ENCODE data around the gene BACE2.

BACE2 gene

DNA sequence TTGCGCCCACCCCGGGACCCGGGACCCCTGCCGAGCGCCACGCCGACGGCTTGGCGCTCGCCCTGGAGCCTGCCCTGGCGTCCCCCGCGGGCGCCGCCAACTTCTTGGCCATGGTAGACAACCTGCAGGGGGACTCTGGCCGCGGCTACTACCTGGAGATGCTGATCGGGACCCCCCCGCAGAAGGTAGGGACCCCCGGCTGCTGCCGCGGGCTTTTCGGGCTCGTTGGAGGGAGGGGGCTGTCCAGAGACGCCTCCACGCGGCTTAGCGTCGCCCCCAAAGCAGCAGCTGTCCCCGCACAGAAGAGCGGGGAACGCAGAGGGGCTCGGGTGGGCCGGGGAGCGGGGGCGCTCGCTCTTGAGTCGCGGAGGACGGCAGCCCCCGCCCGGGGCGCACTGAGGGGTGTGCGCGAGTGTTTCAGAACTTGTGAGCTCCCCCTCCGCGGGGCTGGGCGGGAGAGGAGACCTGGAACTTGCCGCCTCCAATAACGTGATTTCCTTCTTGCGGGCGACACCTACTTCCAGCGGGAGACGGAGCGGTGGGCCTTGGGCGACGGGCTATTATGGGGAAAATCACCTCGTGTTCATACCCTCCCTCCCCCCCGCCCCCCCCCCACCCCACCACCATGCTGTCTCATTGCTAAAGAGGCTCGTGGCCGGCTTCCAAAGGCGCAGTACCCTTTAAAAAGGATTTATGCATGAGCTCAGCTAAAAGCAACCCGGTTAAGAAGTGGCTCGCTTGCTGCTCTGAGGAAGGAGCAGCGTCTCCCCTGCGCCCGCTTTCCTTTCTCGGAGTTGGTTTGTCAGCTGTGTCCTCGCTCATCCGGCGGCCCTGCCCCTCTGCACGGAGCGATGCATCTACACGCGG is 664 bp downstream of the BACE2 start:
- no peaks in the 10 kb centered on the region for H3K36me3 Mint-ChIP-seq (ENCODE audit: low read depth)
- peaks cover 27% of the 10 kb centered on the region for H3K4me1 Mint-ChIP-seq
- peak overlapping the region in 2 of 3 experiments; percentile 77 to 83 for H3K27ac Mint-ChIP-seq
- H3K9me3 Mint-ChIP-seq: no peaks in the 10 kb centered on the region
- H3K27me3 Mint-ChIP-seq (ENCODE audit: low read depth): peaks cover 16% of the 10 kb centered on the region
- no peak for TF ChIP-seq CTCF (IDR thresholded peaks at IDR 0.05; ENCODE audit: unreplicated experiment in 3 of 3)
- peak overlapping the region; percentile 89 to 96 (median 92) for H3K4me3 Mint-ChIP-seq

DNA sequence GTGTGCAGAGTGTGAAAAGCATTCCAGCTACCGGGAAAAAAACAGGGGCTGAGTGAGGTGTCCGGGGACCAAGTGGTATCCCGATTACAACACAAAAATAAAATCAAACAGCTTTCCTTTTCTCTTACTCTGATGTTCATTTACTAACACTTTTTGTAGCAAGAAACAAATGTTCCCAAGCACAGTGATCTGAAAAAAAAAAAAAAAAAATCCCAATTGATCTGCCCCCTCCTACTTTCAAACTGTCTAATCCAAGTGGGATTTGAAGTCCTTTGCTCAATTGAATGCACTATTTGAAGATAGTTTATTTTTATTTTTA is 1.3 kb downstream of the BACE2 start:
- no peaks in the 10 kb centered on the region for H3K36me3 Mint-ChIP-seq (ENCODE audit: low read depth)
- peaks cover 16% of the 10 kb centered on the region for H3K27me3 Mint-ChIP-seq (ENCODE audit: low read depth)
- TF ChIP-seq CTCF (IDR thresholded peaks at IDR 0.05; ENCODE audit: unreplicated experiment in 3 of 3): no peak
- peak overlapping the region; percentile 89 to 96 (median 92) for H3K4me3 Mint-ChIP-seq
- H3K27ac Mint-ChIP-seq: peak overlapping the region in 2 of 3 experiments; percentile 77 to 83
- no peaks in the 10 kb centered on the region for H3K9me3 Mint-ChIP-seq
- peaks cover 27% of the 10 kb centered on the region for H3K4me1 Mint-ChIP-seq

- H3K27me3 Mint-ChIP-seq (ENCODE audit: low read depth): peaks cover 16% of the 10 kb centered on the region
- no peak for TF ChIP-seq CTCF (IDR thresholded peaks at IDR 0.05; ENCODE audit: unreplicated experiment in 3 of 3)
- peak overlapping the region in 1 of 3 experiments; percentile 83 for H3K27ac Mint-ChIP-seq
- H3K4me1 Mint-ChIP-seq: peaks cover 27% of the 10 kb centered on the region
- H3K4me3 Mint-ChIP-seq: peak overlapping the region; percentile 89 to 96 (median 92)
- H3K36me3 Mint-ChIP-seq (ENCODE audit: low read depth): no peaks in the 10 kb centered on the region
- H3K9me3 Mint-ChIP-seq: no peaks in the 10 kb centered on the region
Measured at GRCh38 chr21:41169701-41170100, 1.7 kb downstream of the BACE2 start.

DNA sequence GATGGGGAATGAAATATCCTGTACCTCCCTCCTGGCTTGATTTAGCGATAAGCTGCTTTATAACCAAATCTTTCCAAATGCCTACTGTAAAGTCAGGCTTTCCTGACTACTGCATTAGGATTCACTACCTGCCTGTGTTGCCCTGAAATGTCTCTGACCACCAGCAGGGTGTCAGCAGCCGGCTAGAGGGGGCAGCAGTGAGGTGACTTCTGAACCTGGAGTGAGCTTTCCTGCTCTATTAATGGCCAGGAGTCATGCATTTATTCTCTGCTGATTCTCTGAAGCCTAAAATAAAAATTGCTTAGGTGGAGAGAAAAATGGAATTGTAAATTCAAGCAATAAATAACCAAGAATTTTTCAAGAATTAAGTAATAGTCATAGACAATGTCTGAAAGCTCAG is 2.5 kb downstream of the BACE2 start:
- peak overlapping the region in 1 of 3 experiments; percentile 75 for H3K27ac Mint-ChIP-seq
- no peaks in the 10 kb centered on the region for H3K9me3 Mint-ChIP-seq
- peak overlapping the region; percentile 71 to 82 (median 76) for H3K4me3 Mint-ChIP-seq
- peak; percentile 40 to 56 (median 54) for TF ChIP-seq CTCF (IDR thresholded peaks at IDR 0.05; ENCODE audit: unreplicated experiment in 3 of 3)
- peaks cover 16% of the 10 kb centered on the region for H3K27me3 Mint-ChIP-seq (ENCODE audit: low read depth)
- no peaks in the 10 kb centered on the region for H3K36me3 Mint-ChIP-seq (ENCODE audit: low read depth)
- H3K4me1 Mint-ChIP-seq: peaks cover 27% of the 10 kb centered on the region

GRCh38 chr21:41170859-41171609 is 3.1 kb downstream of the BACE2 start:
- peaks cover 13% of the 10 kb centered on the region for H3K27me3 Mint-ChIP-seq (ENCODE audit: low read depth)
- peak overlapping the region in 1 of 3 experiments; percentile 19 for H3K4me3 Mint-ChIP-seq
- H3K9me3 Mint-ChIP-seq: no peaks in the 10 kb centered on the region

More at GRCh38 chr21:41170859-41171609, 3.1 kb downstream of the BACE2 start:
- no peak for TF ChIP-seq CTCF (IDR thresholded peaks at IDR 0.05; ENCODE audit: unreplicated experiment in 3 of 3)
- H3K4me1 Mint-ChIP-seq: peaks cover 27% of the 10 kb centered on the region
- no peak overlapping the region for H3K27ac Mint-ChIP-seq
- H3K36me3 Mint-ChIP-seq (ENCODE audit: low read depth): no peaks in the 10 kb centered on the region
